Lung (tissue), 12 donors: ENCODE measurements around the gene STK24. TPM values are rescaled to one million over a fixed set of nuclear protein-coding genes. Genes with fewer than 3 reads are reported as not detected.

Experiments used
- ATAC-seq: fragments of 200-7000 bp; cut with Tn5 transposase; one replicate; pipeline ENCODE4 v1.9.1; 2020; ENCODE audit warnings: moderate number of reproducible peaks; ENCODE audit not compliant: insufficient read depth, low FRiP score
- DNase-seq, 3 donors: peaks; one replicate each; pipeline ENCODE4 v3.0.0-alpha.2; 2013 to 2017
- H3K27ac ChIP-seq, 2 donors: one replicate each; pipeline ENCODE4 v1.5.1; 2013; ENCODE audit warnings: mild to moderate bottlenecking in 2 of 2, moderate library complexity in 2 of 2, control low read depth in 1 of 2, inconsistent platforms in 1 of 2, low read depth in 1 of 2, low read length in 1 of 2
- H3K27me3 ChIP-seq, 3 donors: one replicate each; pipeline ENCODE4 v1.5.1; 2013; ENCODE audit warnings: low read length in 2 of 3; ENCODE audit not compliant: control insufficient read depth in 3 of 3, insufficient read depth in 3 of 3
- H3K36me3 ChIP-seq, 4 donors: one replicate each; pipeline ENCODE4 v1.5.1; 2013; ENCODE audit warnings: low read length in 4 of 4, mild to moderate bottlenecking in 1 of 4, moderate library complexity in 1 of 4; ENCODE audit not compliant: control insufficient read depth in 4 of 4, insufficient read depth in 4 of 4
- H3K4me1 ChIP-seq, 5 donors: one replicate each; pipeline ENCODE4 v1.5.1; 2013; ENCODE audit warnings: low read length in 5 of 5, mild to moderate bottlenecking in 2 of 5, moderate library complexity in 1 of 5; ENCODE audit not compliant: control insufficient read depth in 5 of 5, insufficient read depth in 5 of 5
- H3K4me3 ChIP-seq: one replicate; pipeline ENCODE4 v1.5.1; 2013; ENCODE audit warnings: mild to moderate bottlenecking, control low read depth, moderate library complexity
- H3K9ac ChIP-seq, 2 donors: one replicate each; pipeline ENCODE4 v1.5.1; 2013; ENCODE audit warnings: low read length in 2 of 2, control low read depth in 1 of 2; ENCODE audit not compliant: insufficient read depth in 1 of 2
- H3K9me3 ChIP-seq, 4 donors: one replicate each; pipeline ENCODE4 v1.5.1; 2013; ENCODE audit warnings: low read length in 3 of 4, mild to moderate bottlenecking in 1 of 4, moderate library complexity in 1 of 4; ENCODE audit not compliant: control insufficient read depth in 4 of 4, insufficient read depth in 3 of 4
- CTCF ChIP-seq: IDR thresholded peaks from 2 replicates; pipeline ENCODE4 v1.5.1; 2012; ENCODE audit warnings: mild to moderate bottlenecking; ENCODE audit errors: control extremely low read depth, extremely low read depth
- WGBS, 2 donors: extraction: QIAGEN DNeasy Blood & Tissue Kit; methylation state at CpG; one replicate each; pipeline ENCODE4 v1.1.7; 2013; 5-methylcytosine and 5-hydroxymethylcytosine counted together
- polyA plus RNA-seq, 2 donors: library from polyadenylated mRNA; stranded (reverse); fragments of 200-250 nt; gene quantifications; one replicate each; pipeline ENCODE4 v1.2.1, GENCODE V29; 2013
- total RNA-seq, 2 donors: library from RNA; depleted of rRNA in 1 of 2; stranded (reverse); fragments of >200 nt in 1 of 2; gene quantifications; one replicate each; pipeline ENCODE4 v1.2.1, GENCODE V29; 2014 to 2021
- donor health status: control.
- donor health status: control.
- donor health status: Bipolar disorder and iron deficiency.
- donor health status: healthy.
- donor health status: DM: yes; HTN: yes; CAD: no.

The STK24 gene
- total and polyA plus RNA-seq, 4 donors = 38.0 to 102 (median 64.5) TPM

- H3K9ac ChIP-seq = no peak overlapping the region
- no peak for TF ChIP-seq CTCF
- DNase-seq (no peak), ATAC-seq (peak; percentile 57)
- 26 to 40% methylated on average over 13 of the region's 13 CpGs for WGBS, 2 donors
- no peak overlapping the region for H3K4me3 ChIP-seq
- H3K36me3 ChIP-seq = peaks cover 0 to 21% (median 15%) of the 10 kb centered on the region in 4 donors
- H3K27ac ChIP-seq = peak overlapping the region in 1 of 2 donors; percentile 60
- peaks cover 4 to 24% (median 15%) of the 10 kb centered on the region in 5 donors for H3K4me1 ChIP-seq
- H3K27me3 ChIP-seq = no peaks in the 10 kb centered on the region
- no peaks in the 10 kb centered on the region for H3K9me3 ChIP-seq
Observed at GRCh38 chr13:98476538-98476966, 100.4 kb downstream of the STK24 start.

- Histone ChIP-seq H3K27ac (peak overlapping the region in 1 of 2 donors; percentile 52), H3K9ac (no peak overlapping the region), H3K4me3 (no peak overlapping the region), H3K4me1 (peaks cover 4 to 24% (median 15%) of the 10 kb centered on the region in 5 donors), H3K9me3 (no peaks in the 10 kb centered on the region), H3K27me3 (no peaks in the 10 kb centered on the region), H3K36me3 (peaks cover 0 to 22% (median 18%) of the 10 kb centered on the region in 4 donors)
- 23 to 38% methylated on average over 5 of the region's 5 CpGs for WGBS, 2 donors
- no peak for TF ChIP-seq CTCF
- ATAC-seq (no peak), DNase-seq (no peak)
Observed at GRCh38 chr13:98476106-98476505, 100.8 kb downstream of the STK24 start.

GRCh38 chr13:98475522-98475921, 101.4 kb downstream of the STK24 start:
- H3K27me3 ChIP-seq = no peaks in the 10 kb centered on the region
- DNase-seq (no peak), ATAC-seq (peak; percentile 15)
- no peak overlapping the region for H3K4me3 ChIP-seq
- TF ChIP-seq CTCF = no peak
- H3K9ac ChIP-seq = no peak overlapping the region
- peaks cover 0 to 22% (median 18%) of the 10 kb centered on the region in 4 donors for H3K36me3 ChIP-seq
- H3K4me1 ChIP-seq = peaks cover 4 to 24% (median 15%) of the 10 kb centered on the region in 5 donors
- no peaks in the 10 kb centered on the region for H3K9me3 ChIP-seq
- H3K27ac ChIP-seq = peak overlapping the region in 1 of 2 donors; percentile 62
- WGBS, 2 donors = 66 to 68% methylated on average over 13 of the region's 13 CpGs

- Histone ChIP-seq H3K4me3 (no peak overlapping the region), H3K4me1 (peaks cover 4 to 18% (median 15%) of the 10 kb centered on the region in 5 donors), H3K9me3 (no peaks in the 10 kb centered on the region), H3K27me3 (no peaks in the 10 kb centered on the region), H3K9ac (no peak overlapping the region), H3K27ac (no peak overlapping the region), H3K36me3 (peaks cover 0 to 22% (median 18%) of the 10 kb centered on the region in 4 donors)
- 93% methylated on average over 24 of the region's 24 CpGs for WGBS, 2 donors
- TF ChIP-seq CTCF = no peak
- DNase-seq (no peak), ATAC-seq (no peak)
Observed at GRCh38 chr13:98474761-98475160, 102.1 kb downstream of the STK24 start.
